Liver (tissue), 9 donors: ENCODE data around the gene KCNQ1. TPM values are rescaled to one million over a fixed set of nuclear protein-coding genes. Genes with fewer than 3 reads are reported as not detected.

Experiments used
- DNase-seq: peaks from one replicate; pipeline ENCODE4 v3.0.0-alpha.2; 2017; ENCODE audit warnings: low spot score
- H3K27ac ChIP-seq, 2 donors: one replicate each; pipeline ENCODE4 v1.7.0; 2013; ENCODE audit warnings: inconsistent platforms in 2 of 2, low read length in 2 of 2, control low read depth in 1 of 2, low read depth in 1 of 2, mild to moderate bottlenecking in 1 of 2
- H3K27me3 ChIP-seq, 4 donors: one replicate each; pipeline versions ENCODE4 v1.6.1 to v1.7.0; 2013; ENCODE audit warnings: low read length in 3 of 4, inconsistent platforms in 1 of 4, mild to moderate bottlenecking in 1 of 4, moderate library complexity in 1 of 4; ENCODE audit not compliant: control insufficient read depth in 4 of 4, insufficient read depth in 4 of 4
- H3K36me3 ChIP-seq, 4 donors: one replicate each; pipeline versions ENCODE4 v1.6.1 to v1.7.0; 2013; ENCODE audit warnings: low read length in 3 of 4, mild to moderate bottlenecking in 3 of 4, low read depth in 1 of 4, moderate library complexity in 1 of 4; ENCODE audit not compliant: control insufficient read depth in 4 of 4, insufficient read depth in 3 of 4
- H3K4me1 ChIP-seq, 4 donors: one replicate each; pipeline versions ENCODE4 v1.6.1 to v1.7.0; 2013; ENCODE audit warnings: low read length in 3 of 4, mild to moderate bottlenecking in 3 of 4, moderate library complexity in 1 of 4; ENCODE audit not compliant: control insufficient read depth in 4 of 4, insufficient read depth in 4 of 4
- H3K4me3 ChIP-seq, 3 donors: one replicate each; pipeline versions ENCODE4 v1.6.1 to v1.7.0; 2013; ENCODE audit warnings: low read length in 3 of 3, control low read depth in 1 of 3, low read depth in 1 of 3, mild to moderate bottlenecking in 1 of 3
- H3K9ac ChIP-seq, 2 donors: one replicate each; pipeline ENCODE4 v1.7.0; 2013; ENCODE audit warnings: low read length in 2 of 2, mild to moderate bottlenecking in 2 of 2, moderate library complexity in 2 of 2, control low read depth in 1 of 2, low read depth in 1 of 2
- H3K9me3 ChIP-seq, 4 donors: one replicate each; pipeline versions ENCODE4 v1.6.1 to v1.7.0; 2013; ENCODE audit warnings: low read length in 3 of 4; ENCODE audit not compliant: control insufficient read depth in 4 of 4
- CTCF ChIP-seq: fragments of 150-350 bp; IDR thresholded peaks from 2 replicates; pipeline ENCODE4 v1.5.1; 2017; ENCODE audit warnings: improper control_type of control experiment, low read depth, low read length; ENCODE audit not compliant: missing input control
- EGR1 ChIP-seq, 2 donors: IDR thresholded peaks; 2 replicates each; pipeline ENCODE4 v1.6.1; 2016 to 2018; ENCODE audit warnings: antibody characterized with exemption in 2 of 2, low read depth in 2 of 2
- FOXA1 ChIP-seq: IDR thresholded peaks from 2 replicates; pipeline ENCODE4 v1.6.1; 2016; ENCODE audit warnings: antibody characterized with exemption
- FOXA2 ChIP-seq: IDR thresholded peaks from 2 replicates; pipeline ENCODE4 v1.6.1; 2016; ENCODE audit warnings: antibody characterized with exemption
- GABPA ChIP-seq, 2 donors: IDR thresholded peaks in 1 of 2; conservative IDR thresholded peaks in 1 of 2; 2 replicates each; pipeline ENCODE4 v1.6.1; 2016; ENCODE audit warnings: antibody characterized with exemption in 2 of 2, mild to moderate bottlenecking in 1 of 2, moderate library complexity in 1 of 2
- HNF4A ChIP-seq, 2 donors: conservative IDR thresholded peaks; 2 replicates each; pipeline ENCODE4 v1.6.1; 2016; ENCODE audit warnings: antibody characterized with exemption in 2 of 2, mild to moderate bottlenecking in 2 of 2
- HNF4G ChIP-seq: IDR thresholded peaks from 2 replicates; pipeline ENCODE4 v1.6.1; 2016; ENCODE audit warnings: antibody characterized with exemption
- JUND ChIP-seq, 2 donors: IDR thresholded peaks; 2 replicates each; pipeline ENCODE4 v1.6.1; 2016; ENCODE audit warnings: antibody characterized with exemption in 2 of 2
- NR2F2 ChIP-seq: IDR thresholded peaks from 2 replicates; pipeline ENCODE4 v1.6.1; 2016; ENCODE audit warnings: antibody characterized with exemption
- RAD21 ChIP-seq, 2 donors: IDR thresholded peaks; 2 replicates each; pipeline ENCODE4 v1.6.1; 2016; ENCODE audit warnings: antibody characterized with exemption in 2 of 2, mild to moderate bottlenecking in 2 of 2
- RXRA ChIP-seq, 2 donors: IDR thresholded peaks; 2 replicates each; pipeline ENCODE4 v1.6.1; 2017 to 2018; ENCODE audit warnings: antibody characterized with exemption in 2 of 2, mild to moderate bottlenecking in 1 of 2
- SP1 ChIP-seq: IDR thresholded peaks from 2 replicates; pipeline ENCODE4 v1.6.1; 2018; ENCODE audit warnings: antibody characterized with exemption, mild to moderate bottlenecking
- TAF1 ChIP-seq: conservative IDR thresholded peaks from 2 replicates; pipeline ENCODE4 v1.6.1; 2016; ENCODE audit warnings: antibody characterized with exemption, mild to moderate bottlenecking
- YY1 ChIP-seq: IDR thresholded peaks from 2 replicates; pipeline ENCODE4 v1.6.1; 2016; ENCODE audit warnings: antibody characterized with exemption, mild to moderate bottlenecking
- ZBTB33 ChIP-seq: IDR thresholded peaks from 2 replicates; pipeline ENCODE4 v1.6.1; 2016; ENCODE audit warnings: antibody characterized with exemption
- whole genome bisulfite sequencing: extraction: QIAGEN DNeasy Blood & Tissue Kit; methylation state at CpG from one replicate; pipeline ENCODE4 v1.1.7; 2013; 5-methylcytosine and 5-hydroxymethylcytosine counted together
- polyA plus RNA-seq, 2 donors: library from polyadenylated mRNA; stranded (reverse) in 1 of 2; unstranded in 1 of 2; fragments of 200-250 nt in 1 of 2; fragments of >200 nt in 1 of 2; fragmentation: Nextera tagmentation in 1 of 2; extraction: Ambion mirVana in 1 of 2; gene quantifications; one replicate each; pipeline versions ENCODE4 v1.2.1 to v1.2.3, GENCODE V29; 2013 to 2015
- total RNA-seq, 2 donors: library from RNA; depleted of rRNA; stranded (reverse); fragments of >200 nt; gene quantifications; one replicate each; pipeline ENCODE4 v1.2.3, GENCODE V29; 2014
- TF ChIP-seq, protein P1 (sequence below): IDR thresholded peaks from 2 replicates; pipeline ENCODE4 v1.6.1; 2016; ENCODE audit warnings: antibody characterized with exemption
- TF ChIP-seq, protein P2 (sequence below): IDR thresholded peaks from 2 replicates; pipeline ENCODE4 v1.6.1; 2016; ENCODE audit warnings: antibody characterized with exemption
- donor health status: healthy.
- donor health status: healthy.
- donor health status: healthy.
- donor health status: healthy.
- donor health status: healthy.

KCNQ1 gene
- total and polyA plus RNA-seq, 4 donors, result 0.31 to 2.2 (median 1.5) TPM

GRCh38 chr11:2399488-2400068 is 45.2 kb upstream of the KCNQ1 start:
- DNase-seq, result no peak
- no peaks in the 10 kb centered on the region for H3K27me3 ChIP-seq
- 9% methylated on average over 23 of the region's 23 CpGs for WGBS

GRCh38 chr11:2400069-2400761 is 44.6 kb upstream of the KCNQ1 start, which contains the start of gene TSSC4:
TSS of gene TSSC4 (plus strand) at chr11:2400750. CDS start at chr11:2402634, 1,884 bp downstream.
- H3K9ac ChIP-seq, result peak within 1 kb of the TSS; percentile 84 to 95
- H3K36me3 ChIP-seq, result peaks cover 11 to 41% (median 17%) of the 10 kb centered on the region in 4 donors
- under 1% methylated on average over 66 of the region's 66 CpGs for WGBS
- no peaks in the 10 kb centered on the region for H3K9me3 ChIP-seq
- DNase-seq, result peak; percentile 100
- H3K4me3 ChIP-seq, result peak within 1 kb of the TSS; percentile 91 to 100 (median 98)
- H3K27me3 ChIP-seq, result no peaks in the 10 kb centered on the region
- peaks cover 5 to 59% (median 43%) of the 10 kb centered on the region in 4 donors for H3K4me1 ChIP-seq
- peak within 1 kb of the TSS; percentile 69 to 93 for H3K27ac ChIP-seq
- peak in 1 of 2 donors; percentile 33 for TF ChIP-seq HNF4A (conservative IDR thresholded peaks at IDR 0.05)
- peak; percentile 80 to 82 for TF ChIP-seq RAD21 (IDR thresholded peaks at IDR 0.05)
- TF ChIP-seq RXRA (IDR thresholded peaks at IDR 0.05), result peak; percentile 78 to 89
- TF ChIP-seq EGR1 (IDR thresholded peaks at IDR 0.05; ENCODE audit: low read depth in 2 of 2), result peak; percentile 84 to 91
- peak; percentile 97 for TF ChIP-seq YY1
- TF ChIP-seq SP1, result peak; percentile 95
- no peak for TF ChIP-seq HNF4G
- peak; percentile 71 for TF ChIP-seq FOXA1
- TF ChIP-seq JUND (IDR thresholded peaks at IDR 0.05), result peak; percentile 30 to 71
- TF ChIP-seq FOXA2, result no peak
- TF ChIP-seq, protein P1, sequence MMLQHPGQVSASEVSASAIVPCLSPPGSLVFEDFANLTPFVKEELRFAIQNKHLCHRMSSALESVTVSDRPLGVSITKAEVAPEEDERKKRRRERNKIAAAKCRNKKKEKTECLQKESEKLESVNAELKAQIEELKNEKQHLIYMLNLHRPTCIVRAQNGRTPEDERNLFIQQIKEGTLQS, result no peak
- TF ChIP-seq TAF1, result no peak
- TF ChIP-seq, protein P2, sequence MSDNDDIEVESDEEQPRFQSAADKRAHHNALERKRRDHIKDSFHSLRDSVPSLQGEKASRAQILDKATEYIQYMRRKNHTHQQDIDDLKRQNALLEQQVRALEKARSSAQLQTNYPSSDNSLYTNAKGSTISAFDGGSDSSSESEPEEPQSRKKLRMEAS, result peak; percentile 97
- TF ChIP-seq ZBTB33, result no peak
- peak; percentile 99 to 100 for TF ChIP-seq GABPA (IDR thresholded peaks at IDR 0.05 in 1 of 2, conservative IDR thresholded peaks at IDR 0.05 in 1 of 2)
- peak; percentile 70 for TF ChIP-seq NR2F2

More at GRCh38 chr11:2399488-2400068, 45.2 kb upstream of the KCNQ1 start:
- Histone ChIP-seq H3K36me3 (peaks cover 15 to 46% (median 18%) of the 10 kb centered on the region in 4 donors), H3K9me3 (no peaks in the 10 kb centered on the region), H3K27ac (peak overlapping the region; percentile 69 to 93), H3K4me3 (peak overlapping the region; percentile 37 to 72 (median 46)), H3K9ac (peak overlapping the region; percentile 68 to 84), H3K4me1 (peaks cover 5 to 59% (median 43%) of the 10 kb centered on the region in 4 donors)
- no peak for TF ChIP-seq NR2F2
- TF ChIP-seq RXRA (IDR thresholded peaks at IDR 0.05), result no peak
- TF ChIP-seq EGR1 (IDR thresholded peaks at IDR 0.05; ENCODE audit: low read depth in 2 of 2), result no peak
- TF ChIP-seq, protein P1, result no peak
- no peak for TF ChIP-seq CTCF
- no peak for TF ChIP-seq GABPA (IDR thresholded peaks at IDR 0.05 in 1 of 2, conservative IDR thresholded peaks at IDR 0.05 in 1 of 2)
- TF ChIP-seq HNF4G, result no peak
- TF ChIP-seq FOXA2, result no peak
- TF ChIP-seq, protein P2, result no peak
- no peak for TF ChIP-seq HNF4A (conservative IDR thresholded peaks at IDR 0.05)
